Measurements from ENCODE around the gene SREK1IP1.

The SREK1IP1 gene

DNA sequence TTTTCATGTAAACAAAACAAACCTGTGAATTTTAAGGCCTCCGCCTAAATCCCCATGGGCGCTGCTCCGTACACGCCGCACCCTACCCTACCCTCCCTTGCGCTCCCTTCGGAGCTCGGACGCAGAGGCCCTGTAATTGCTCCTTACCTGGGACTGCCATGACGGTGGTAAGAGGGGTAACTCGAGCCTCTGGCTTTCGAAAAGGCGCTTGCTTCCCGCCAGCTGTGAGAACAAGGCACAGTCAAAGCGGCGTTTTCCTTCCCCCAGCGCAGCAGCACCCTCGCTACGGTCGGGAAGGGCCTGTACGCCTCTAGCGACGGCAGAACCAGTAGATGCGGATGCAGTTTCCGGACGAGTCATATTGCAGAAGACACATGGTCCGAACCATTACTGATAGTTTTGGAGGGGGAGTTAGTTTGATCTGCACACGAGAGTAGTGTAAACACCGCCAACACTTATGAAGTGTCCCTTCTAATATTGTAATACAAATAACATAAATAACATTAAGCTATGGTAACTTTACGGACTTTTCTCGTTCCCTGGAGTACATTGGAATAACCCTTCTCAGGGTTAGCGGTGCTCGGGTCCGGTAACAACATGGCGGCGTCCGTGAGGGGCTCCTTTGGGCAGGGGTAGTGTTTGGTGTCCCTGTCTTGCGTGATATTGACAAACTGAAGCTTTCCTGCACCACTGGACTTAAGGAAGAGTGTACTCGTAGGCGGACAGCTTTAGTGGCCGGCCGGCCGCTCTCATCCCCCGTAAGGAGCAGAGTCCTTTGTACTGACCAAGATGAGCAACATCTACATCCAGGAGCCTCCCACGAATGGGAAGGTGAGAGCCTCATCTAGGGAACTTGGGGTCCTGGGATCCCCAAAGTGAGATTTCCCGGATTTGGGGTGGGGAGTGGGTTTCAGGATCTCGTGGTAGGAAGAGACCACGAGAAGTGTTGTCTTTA, at the start of gene SREK1IP1, which contains the start of gene CWC27:
Gene SREK1IP1, minus strand, starts transcription at position 334 of the 955 bp plus-strand sequence. Its CDS starts 174 bp downstream, at position 160.
Gene CWC27, plus strand, starts transcription at position 573 of the 955 bp plus-strand sequence. Its CDS starts 217 bp downstream, at position 790.
- peak; percentile 74 for DNase-seq (ENCODE audit: low read depth)

DNA sequence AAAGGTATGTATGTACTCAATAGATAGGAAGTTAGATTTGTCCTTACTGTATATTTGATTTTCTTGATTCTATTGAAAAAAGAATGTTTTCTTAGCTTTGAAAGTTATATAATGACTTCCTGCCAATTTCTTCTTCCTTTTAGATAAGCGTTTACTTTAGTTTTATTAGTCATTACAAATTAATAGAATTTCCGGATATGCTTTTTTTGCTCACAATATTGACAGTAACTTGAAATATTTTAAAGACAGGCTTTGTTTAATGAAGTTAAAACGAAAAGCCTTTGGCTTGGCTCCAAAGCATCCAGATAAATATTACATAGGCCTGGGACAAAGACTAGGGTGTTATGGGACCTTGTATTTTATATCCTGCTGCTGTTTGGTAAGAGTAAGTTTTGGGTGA, 49.8 kb upstream of the SREK1IP1 start:
- DNase-seq (ENCODE audit: low read depth), result no peak

DNA sequence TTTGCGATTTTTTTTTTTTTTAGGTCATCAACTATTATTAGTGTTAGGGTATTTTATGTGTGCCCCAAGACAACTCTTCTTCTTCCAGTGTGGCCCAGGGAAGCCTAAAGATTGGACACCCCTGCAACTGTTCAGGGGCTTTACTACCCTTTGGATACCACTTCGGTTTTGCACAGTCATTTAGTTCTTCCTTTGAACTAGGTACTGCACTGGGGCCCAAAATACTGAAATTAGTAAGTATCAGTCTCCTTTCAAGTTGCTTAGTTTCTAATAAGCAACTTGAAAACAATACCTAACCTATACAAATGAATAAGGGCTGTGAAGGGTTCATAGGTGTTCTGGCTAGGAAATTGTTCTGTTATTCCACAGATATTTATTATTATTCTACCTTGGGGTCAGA, 45.6 kb upstream of the SREK1IP1 start:
- DNase-seq (ENCODE audit: low read depth), result no peak

GRCh38 chr5:64811050-64811640, 42.7 kb upstream of the SREK1IP1 start:
- no peak for DNase-seq (ENCODE audit: low read depth)

DNA sequence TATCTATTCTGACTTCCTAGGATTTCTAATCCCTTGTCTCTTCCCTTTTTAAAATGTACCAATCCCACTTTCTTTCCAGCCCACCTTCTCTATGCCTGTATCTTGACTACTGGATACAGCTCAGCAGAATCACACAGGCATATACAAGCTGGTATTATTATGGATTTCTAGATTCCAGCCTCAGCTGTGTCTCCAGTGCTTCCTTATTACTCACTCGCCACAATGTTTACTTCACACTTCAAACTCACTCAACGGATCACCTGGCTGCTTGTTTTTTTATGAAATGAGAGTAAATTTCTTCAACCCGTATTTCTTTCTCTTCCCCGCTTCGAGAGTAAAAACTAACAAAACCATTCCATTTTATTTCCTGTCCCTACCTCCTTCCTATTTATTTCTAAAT, 39.0 kb upstream of the SREK1IP1 start:
- no peak for DNase-seq (ENCODE audit: low read depth)

DNA sequence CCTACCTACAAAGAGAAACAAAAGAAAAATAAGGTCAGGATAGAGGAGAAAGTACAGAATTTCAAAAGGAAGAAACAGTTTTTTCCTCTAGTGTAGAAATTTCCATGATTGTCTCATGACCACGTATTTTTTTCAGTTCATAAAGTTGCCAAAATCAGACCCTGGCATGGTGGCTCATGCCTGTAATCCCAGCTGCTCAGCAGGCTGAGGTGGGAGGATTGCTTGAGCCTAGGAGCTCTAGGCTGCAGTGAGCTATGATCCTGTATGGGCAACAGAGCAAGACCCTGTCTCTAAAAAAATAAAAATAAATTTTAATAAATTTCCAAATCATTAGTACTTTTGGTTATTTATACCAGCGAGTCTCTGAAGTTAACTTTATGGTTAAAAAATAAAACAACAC, 38.0 kb upstream of the SREK1IP1 start:
- DNase-seq (ENCODE audit: low read depth), result no peak

DNA sequence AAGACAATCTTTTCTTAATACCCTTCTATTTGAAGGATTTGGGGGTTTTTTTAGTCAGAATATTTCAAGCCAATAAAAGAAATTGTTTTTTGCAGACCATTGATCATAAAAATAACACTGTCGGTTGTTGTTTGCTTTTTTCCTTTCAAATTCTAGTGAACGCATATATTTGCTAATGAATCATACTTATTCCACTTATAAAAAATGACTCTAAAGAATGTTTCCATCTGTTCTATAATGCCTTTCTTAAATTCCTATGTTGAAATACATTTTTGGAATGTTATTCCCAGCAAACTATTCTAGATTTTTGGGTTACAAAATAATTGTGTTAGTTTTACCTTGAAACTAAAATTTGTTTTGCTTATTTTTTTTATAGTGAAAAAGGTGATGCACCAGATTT, 32.4 kb upstream of the SREK1IP1 start:
- no peak for DNase-seq (ENCODE audit: low read depth)

- DNase-seq (ENCODE audit: low read depth), result no peak
Observed at GRCh38 chr5:64796301-64796700, 27.8 kb upstream of the SREK1IP1 start.

GRCh38 chr5:64794053-64794770, 25.7 kb upstream of the SREK1IP1 start:
- no peak for DNase-seq (ENCODE audit: low read depth)

GRCh38 chr5:64792469-64792868, 24.0 kb upstream of the SREK1IP1 start:
- DNase-seq (ENCODE audit: low read depth), result no peak

- no peak for DNase-seq (ENCODE audit: low read depth)
Observed at GRCh38 chr5:64790210-64790609, 21.7 kb upstream of the SREK1IP1 start.

- no peak for DNase-seq (ENCODE audit: low read depth)
Observed at GRCh38 chr5:64789457-64789856, 21.0 kb upstream of the SREK1IP1 start.

DNA sequence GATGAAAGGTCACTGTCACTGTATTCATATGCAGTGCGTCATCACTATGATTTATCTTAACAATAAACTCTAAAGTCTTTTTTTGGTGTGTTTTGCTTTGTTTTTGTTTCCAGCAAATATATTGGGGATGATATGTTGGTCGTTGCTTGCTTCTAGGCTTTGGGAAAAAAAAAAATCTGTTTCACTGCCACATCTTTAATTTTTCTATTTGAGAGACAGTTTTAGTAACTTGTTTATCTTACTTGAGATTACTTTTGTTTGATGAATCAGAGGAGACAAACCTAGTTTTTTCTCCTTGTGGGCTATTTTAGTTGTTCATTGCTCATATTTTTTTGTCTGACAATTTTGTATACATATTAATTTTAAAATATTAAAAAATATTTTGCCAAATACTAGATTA, 19.7 kb upstream of the SREK1IP1 start:
- no peak for DNase-seq (ENCODE audit: low read depth)

DNA sequence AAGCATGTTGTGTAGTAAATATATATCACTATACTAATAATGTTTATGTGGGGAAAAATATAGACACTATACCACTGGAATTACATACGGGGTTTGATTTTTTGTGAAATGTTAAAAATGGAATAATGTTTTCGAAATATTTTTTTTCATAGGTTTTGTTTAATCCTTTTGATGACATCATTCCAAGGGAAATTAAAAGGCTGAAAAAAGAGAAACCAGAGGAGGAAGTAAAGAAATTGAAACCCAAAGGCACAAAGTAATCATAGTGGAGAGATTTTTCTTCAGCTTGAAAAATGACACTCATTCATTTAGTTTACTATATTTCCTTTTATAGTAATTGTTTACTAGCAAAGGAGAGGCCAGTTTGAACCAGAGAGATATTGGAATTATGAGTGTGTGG, 17.9 kb upstream of the SREK1IP1 start:
- DNase-seq (ENCODE audit: low read depth), result no peak

DNA sequence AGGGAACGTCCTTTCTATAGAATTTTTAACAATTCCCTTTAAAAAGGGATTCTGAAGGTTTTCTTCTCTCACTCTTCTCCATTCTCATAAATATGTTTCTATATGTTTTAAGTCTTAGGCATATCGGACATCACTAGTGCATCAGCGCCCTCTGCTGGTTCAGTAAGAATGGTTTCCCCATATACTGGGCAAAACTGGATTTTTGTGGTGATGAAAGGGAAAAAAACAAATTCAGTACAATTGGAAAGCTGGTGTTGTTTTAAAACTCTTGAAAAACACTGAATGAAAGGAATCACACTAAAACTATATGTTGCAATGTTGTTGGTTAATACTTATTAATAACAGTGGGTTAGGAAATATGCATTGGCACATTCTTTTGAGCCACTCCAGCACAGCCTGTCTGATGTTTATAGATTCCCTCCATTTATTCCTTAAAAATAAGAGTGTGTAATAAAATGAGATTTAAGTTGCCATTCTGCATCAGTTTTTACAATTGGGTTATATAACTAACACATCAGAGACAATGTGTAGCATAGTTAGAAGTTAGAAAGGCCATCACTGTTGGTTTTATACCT, 16.0 kb upstream of the SREK1IP1 start:
- peak; percentile 53 for DNase-seq (ENCODE audit: low read depth)

GRCh38 chr5:64775291-64775690, 6.8 kb upstream of the SREK1IP1 start:
- DNase-seq (ENCODE audit: low read depth), result no peak

DNA sequence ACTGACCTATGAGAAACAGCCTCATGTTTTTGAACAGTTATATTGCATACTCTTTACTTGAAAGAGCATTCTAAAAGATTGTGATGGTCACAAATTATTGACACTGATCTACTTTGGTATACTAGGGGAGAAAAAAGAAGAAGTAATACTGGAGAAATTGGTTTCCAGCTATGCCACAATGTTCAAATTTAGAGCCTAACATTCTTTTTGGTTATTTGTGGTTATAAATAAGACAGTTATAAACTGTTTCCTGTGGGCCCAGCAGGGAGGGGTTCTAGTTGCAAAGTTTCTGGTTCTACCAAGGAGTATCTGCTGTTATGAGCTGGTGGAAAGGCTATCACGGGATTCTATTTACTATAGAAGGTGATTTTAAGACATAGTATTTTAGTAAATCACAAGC, 5.0 kb upstream of the SREK1IP1 start:
- DNase-seq (ENCODE audit: low read depth), result no peak

DNA sequence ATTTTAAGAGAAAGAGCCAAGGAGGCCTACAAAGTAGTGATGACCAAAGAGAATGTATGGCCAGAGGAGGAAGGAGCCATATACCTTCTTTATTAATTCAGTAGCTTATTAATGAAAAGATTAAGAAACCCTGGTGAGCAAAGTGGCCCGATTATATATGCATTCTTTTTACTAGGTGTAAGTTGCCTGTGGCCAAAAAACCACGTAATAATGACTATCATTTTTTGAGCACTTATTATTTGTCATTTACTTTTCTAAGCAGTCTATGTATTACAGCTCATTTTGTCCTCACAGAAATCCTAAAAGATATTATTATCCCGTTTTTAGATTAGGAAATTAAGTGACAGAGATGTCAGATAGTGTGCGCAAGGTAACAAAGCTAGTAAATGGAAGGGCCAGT, 3.2 kb upstream of the SREK1IP1 start:
- DNase-seq (ENCODE audit: low read depth), result no peak

GRCh38 chr5:64769855-64770254, 1.4 kb upstream of the SREK1IP1 start:
- DNase-seq (ENCODE audit: low read depth), result no peak

GRCh38 chr5:64767959-64768357, 533 bp downstream of the SREK1IP1 start:
- no peak for DNase-seq (ENCODE audit: low read depth)

- no peak for DNase-seq (ENCODE audit: low read depth)
Observed at GRCh38 chr5:64766941-64767340, 1.6 kb downstream of the SREK1IP1 start.

DNA sequence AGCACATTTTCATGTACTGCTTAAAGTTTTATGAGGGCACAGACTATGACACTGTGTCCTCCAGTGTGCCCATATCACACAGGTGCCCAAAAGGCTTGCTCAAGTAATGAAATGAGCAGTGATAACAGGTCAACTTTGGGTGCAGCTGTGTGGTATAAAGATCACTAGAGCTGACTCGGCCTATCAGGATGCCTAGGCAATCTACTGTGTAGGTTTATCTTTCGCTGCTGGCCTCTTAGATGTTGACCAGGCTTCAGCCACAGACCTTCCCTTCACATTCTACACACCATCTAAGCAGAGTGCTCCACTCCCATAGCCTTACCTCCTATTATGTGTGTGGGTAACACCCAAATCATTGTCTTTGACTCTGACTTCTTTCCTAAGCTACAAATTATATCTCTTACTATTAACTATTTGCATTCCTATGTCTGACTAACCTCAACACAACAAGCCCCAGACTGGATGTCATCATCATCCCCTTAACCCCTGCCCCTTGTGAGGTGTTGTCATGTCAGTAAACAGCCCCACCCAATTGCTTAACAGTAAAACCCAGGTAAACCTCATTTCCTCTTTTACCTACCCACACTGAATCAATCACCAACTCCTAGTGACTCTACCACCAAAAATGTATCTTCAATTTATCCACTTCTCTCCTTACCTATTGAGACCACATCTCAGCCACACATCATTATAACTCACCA, 2.5 kb downstream of the SREK1IP1 start:
- DNase-seq (ENCODE audit: low read depth), result no peak
